OCI-LY7 (cell line): ENCODE measurements around the gene NARS2.

Experiments used
- CTCF ChIP-seq: fragments of 200-600 bp; sonication (generic); conservative IDR thresholded peaks from 2 replicates; pipeline ENCODE4 v1.5.1; 2014; ENCODE audit warnings: mild to moderate bottlenecking, antibody characterized with exemption, low read length, moderate library complexity, mixed read lengths
- EZH2phosphoT487 ChIP-seq: fragments of 200-600 bp; sonication (generic); IDR thresholded peaks from 2 replicates; pipeline ENCODE4 v1.6.1; 2018; ENCODE audit warnings: low read depth, borderline replicate concordance, mild to moderate bottlenecking, mixed run types, antibody characterized with exemption, low read length, moderate library complexity, mixed read lengths

- TF ChIP-seq CTCF (no peak), EZH2phosphoT487 (no peak)
Observed at GRCh38 chr11:78395597-78395996, 179.1 kb downstream of the NARS2 start.
